HepG2 (cell line): ENCODE results near the gene AAMP. TPM values are rescaled to one million over a fixed set of nuclear protein-coding genes. Genes with fewer than 3 reads are reported as not detected.

Experiments
- ATF7-NPFF ChIP-seq: sonication (generic); formaldehyde crosslinking; IDR thresholded peaks from 2 replicates; pipeline ENCODE4 v1.8.1; 2023; ENCODE audit warnings: mild to moderate bottlenecking, low read depth, missing genetic modification reagents, moderate library complexity
- EZH2 ChIP-seq: conservative IDR thresholded peaks from 2 replicates; pipeline ENCODE4 v1.6.1; 2012; ENCODE audit warnings: mild to moderate bottlenecking, low read depth, low read length, moderate library complexity
- HDAC2 ChIP-seq: sonication (generic); formaldehyde crosslinking; IDR thresholded peaks from 2 replicates; pipeline ENCODE4 v1.4.0; 2020; ENCODE audit warnings: missing genetic modification reagents
- HHEX ChIP-seq: IDR thresholded peaks from 2 replicates; pipeline ENCODE4 v1.6.1; 2016; ENCODE audit warnings: control low read depth
- HNRNPLL ChIP-seq: fragments of 200-400 bp; formaldehyde crosslinking; IDR thresholded peaks from 2 replicates; pipeline ENCODE4 v1.6.1; 2017; ENCODE audit warnings: mild to moderate bottlenecking, low read depth, low read length; ENCODE audit not compliant: poor library complexity, severe bottlenecking
- MLX ChIP-seq: IDR thresholded peaks from 2 replicates; pipeline ENCODE4 v1.6.1; 2016
- NR2F6 ChIP-seq, 2 experiments: IDR thresholded peaks; 2 replicates each; pipeline ENCODE4 v1.6.1; 2016; ENCODE audit warnings: antibody characterized with exemption in 1 of 2, mild to moderate bottlenecking in 1 of 2
- SIN3A ChIP-seq: IDR thresholded peaks from 2 replicates; pipeline ENCODE4 v1.6.1; 2011; ENCODE audit warnings: low read depth, mild to moderate bottlenecking, control low read depth, low read length, borderline replicate concordance
- SIX1 ChIP-seq: sonication (generic); formaldehyde crosslinking; IDR thresholded peaks from 2 replicates; pipeline ENCODE4 v1.4.0; 2020; ENCODE audit warnings: missing genetic modification reagents, borderline replicate concordance
- SYNCRIP ChIP-seq: fragments of 200-400 bp; formaldehyde crosslinking; IDR thresholded peaks from 2 replicates; pipeline ENCODE4 v1.6.1; 2018; ENCODE audit warnings: mild to moderate bottlenecking, low read depth, low read length; ENCODE audit not compliant: insufficient read depth
- ZFP1 ChIP-seq: IDR thresholded peaks from 2 replicates; pipeline ENCODE4 v1.6.1; 2016
- ZNF225 ChIP-seq: sonication (generic); formaldehyde crosslinking; IDR thresholded peaks from 2 replicates; pipeline ENCODE4 v1.4.0; 2020; ENCODE audit warnings: mild to moderate bottlenecking, missing genetic modification reagents
- ZNF256 ChIP-seq: sonication (generic); formaldehyde crosslinking; conservative IDR thresholded peaks from 2 replicates; pipeline ENCODE4 v1.4.0; 2020; ENCODE audit warnings: missing genetic modification reagents
- ZNF292 ChIP-seq: sonication (generic); formaldehyde crosslinking; IDR thresholded peaks from 2 replicates; pipeline ENCODE4 v1.8.1; 2022; ENCODE audit warnings: mild to moderate bottlenecking, low read depth, missing genetic modification reagents, borderline replicate concordance
- ZNF543 ChIP-seq: sonication (generic); formaldehyde crosslinking; IDR thresholded peaks from 2 replicates; pipeline ENCODE4 v1.4.0; 2020; ENCODE audit warnings: mild to moderate bottlenecking, missing genetic modification reagents
- ZNF776 ChIP-seq: sonication (generic); formaldehyde crosslinking; IDR thresholded peaks from 2 replicates; pipeline ENCODE4 v1.4.0; 2020; ENCODE audit warnings: mild to moderate bottlenecking, missing genetic modification reagents
- ZXDC ChIP-seq: sonication (generic); formaldehyde crosslinking; IDR thresholded peaks from 2 replicates; pipeline ENCODE4 v1.5.0; 2020; ENCODE audit warnings: mild to moderate bottlenecking, missing genetic modification reagents
- polyA plus RNA-seq, 8 experiments: library from polyadenylated mRNA; depleted of rRNA in 3 of 8; stranded (reverse) in 7 of 8; unstranded in 1 of 8; fragments of >200 nt; fragmentation: Illumina TruSeq in 4 of 8; extraction: Trizol in 4 of 8; gene quantifications; 2 replicates each; pipeline versions ENCODE4 v1.2.1 to v1.2.3, GENCODE V29; 2011 to 2016; ENCODE audit warnings: low read depth in 4 of 8, missing spikeins in 1 of 8, mixed read lengths in 1 of 8; ENCODE audit not compliant: insufficient read depth in 1 of 8
- total RNA-seq, 5 experiments: library from RNA; depleted of rRNA; stranded (reverse); fragments of >200 nt; fragmentation: Illumina TruSeq; extraction: Trizol; gene quantifications; 2 replicates each; pipeline ENCODE4 v1.2.3, GENCODE V29; 2016; ENCODE audit warnings: low read depth in 1 of 5
- TF ChIP-seq, protein P1 (sequence below): sonication (generic); formaldehyde crosslinking; IDR thresholded peaks from 2 replicates; pipeline ENCODE4 v1.8.1; 2023; ENCODE audit warnings: missing genetic modification reagents, mild to moderate bottlenecking, borderline replicate concordance
- TF ChIP-seq, protein P2 (sequence below): sonication (generic); formaldehyde crosslinking; IDR thresholded peaks from 2 replicates; pipeline ENCODE4 v1.5.0; 2020; ENCODE audit warnings: mild to moderate bottlenecking, missing genetic modification reagents, borderline replicate concordance

Gene AAMP
- total and polyA plus RNA-seq, 2 of the 13 experiments (the other 11 are each of a cell fraction or from before 2014, with no cell fraction given): 110 to 186 TPM

GRCh38 chr2:218301176-218301819 is 31.4 kb upstream of the AAMP start (continued):
- TF ChIP-seq ZNF292 (CRISPR knock-in tag) (peak; percentile 56; the same call in 1 of the 2 replicates), HNRNPLL (no peak), NR2F6 (IDR thresholded peaks at IDR 0.05) (no peak), NR2F6 (CRISPR knock-in tag; IDR thresholded peaks at IDR 0.05) (peak; percentile 76), SIX1 (CRISPR knock-in tag) (peak; percentile 51; the same call in 1 of the 2 replicates), ZNF776 (no peak), EZH2 (no peak), ATF7-NPFF (CRISPR knock-in tag) (0 out of 2 replicates have a peak, but pooled peaks have one; percentile 60), ZXDC (CRISPR knock-in tag) (no peak), ZFP1 (CRISPR knock-in tag) (no peak), ZNF256 (CRISPR knock-in tag) (no peak), SYNCRIP (no peak), MLX (CRISPR knock-in tag) (no peak), HHEX (CRISPR knock-in tag) (no peak), SIN3A (no peak), ZNF225 (CRISPR knock-in tag) (no peak), HDAC2 (CRISPR knock-in tag) (peak; percentile 67; the same call in 1 of the 2 replicates), ZNF543 (no peak)
- TF ChIP-seq, protein P1, sequence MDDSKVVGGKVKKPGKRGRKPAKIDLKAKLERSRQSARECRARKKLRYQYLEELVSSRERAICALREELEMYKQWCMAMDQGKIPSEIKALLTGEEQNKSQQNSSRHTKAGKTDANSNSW: no peak
- TF ChIP-seq, protein P2, sequence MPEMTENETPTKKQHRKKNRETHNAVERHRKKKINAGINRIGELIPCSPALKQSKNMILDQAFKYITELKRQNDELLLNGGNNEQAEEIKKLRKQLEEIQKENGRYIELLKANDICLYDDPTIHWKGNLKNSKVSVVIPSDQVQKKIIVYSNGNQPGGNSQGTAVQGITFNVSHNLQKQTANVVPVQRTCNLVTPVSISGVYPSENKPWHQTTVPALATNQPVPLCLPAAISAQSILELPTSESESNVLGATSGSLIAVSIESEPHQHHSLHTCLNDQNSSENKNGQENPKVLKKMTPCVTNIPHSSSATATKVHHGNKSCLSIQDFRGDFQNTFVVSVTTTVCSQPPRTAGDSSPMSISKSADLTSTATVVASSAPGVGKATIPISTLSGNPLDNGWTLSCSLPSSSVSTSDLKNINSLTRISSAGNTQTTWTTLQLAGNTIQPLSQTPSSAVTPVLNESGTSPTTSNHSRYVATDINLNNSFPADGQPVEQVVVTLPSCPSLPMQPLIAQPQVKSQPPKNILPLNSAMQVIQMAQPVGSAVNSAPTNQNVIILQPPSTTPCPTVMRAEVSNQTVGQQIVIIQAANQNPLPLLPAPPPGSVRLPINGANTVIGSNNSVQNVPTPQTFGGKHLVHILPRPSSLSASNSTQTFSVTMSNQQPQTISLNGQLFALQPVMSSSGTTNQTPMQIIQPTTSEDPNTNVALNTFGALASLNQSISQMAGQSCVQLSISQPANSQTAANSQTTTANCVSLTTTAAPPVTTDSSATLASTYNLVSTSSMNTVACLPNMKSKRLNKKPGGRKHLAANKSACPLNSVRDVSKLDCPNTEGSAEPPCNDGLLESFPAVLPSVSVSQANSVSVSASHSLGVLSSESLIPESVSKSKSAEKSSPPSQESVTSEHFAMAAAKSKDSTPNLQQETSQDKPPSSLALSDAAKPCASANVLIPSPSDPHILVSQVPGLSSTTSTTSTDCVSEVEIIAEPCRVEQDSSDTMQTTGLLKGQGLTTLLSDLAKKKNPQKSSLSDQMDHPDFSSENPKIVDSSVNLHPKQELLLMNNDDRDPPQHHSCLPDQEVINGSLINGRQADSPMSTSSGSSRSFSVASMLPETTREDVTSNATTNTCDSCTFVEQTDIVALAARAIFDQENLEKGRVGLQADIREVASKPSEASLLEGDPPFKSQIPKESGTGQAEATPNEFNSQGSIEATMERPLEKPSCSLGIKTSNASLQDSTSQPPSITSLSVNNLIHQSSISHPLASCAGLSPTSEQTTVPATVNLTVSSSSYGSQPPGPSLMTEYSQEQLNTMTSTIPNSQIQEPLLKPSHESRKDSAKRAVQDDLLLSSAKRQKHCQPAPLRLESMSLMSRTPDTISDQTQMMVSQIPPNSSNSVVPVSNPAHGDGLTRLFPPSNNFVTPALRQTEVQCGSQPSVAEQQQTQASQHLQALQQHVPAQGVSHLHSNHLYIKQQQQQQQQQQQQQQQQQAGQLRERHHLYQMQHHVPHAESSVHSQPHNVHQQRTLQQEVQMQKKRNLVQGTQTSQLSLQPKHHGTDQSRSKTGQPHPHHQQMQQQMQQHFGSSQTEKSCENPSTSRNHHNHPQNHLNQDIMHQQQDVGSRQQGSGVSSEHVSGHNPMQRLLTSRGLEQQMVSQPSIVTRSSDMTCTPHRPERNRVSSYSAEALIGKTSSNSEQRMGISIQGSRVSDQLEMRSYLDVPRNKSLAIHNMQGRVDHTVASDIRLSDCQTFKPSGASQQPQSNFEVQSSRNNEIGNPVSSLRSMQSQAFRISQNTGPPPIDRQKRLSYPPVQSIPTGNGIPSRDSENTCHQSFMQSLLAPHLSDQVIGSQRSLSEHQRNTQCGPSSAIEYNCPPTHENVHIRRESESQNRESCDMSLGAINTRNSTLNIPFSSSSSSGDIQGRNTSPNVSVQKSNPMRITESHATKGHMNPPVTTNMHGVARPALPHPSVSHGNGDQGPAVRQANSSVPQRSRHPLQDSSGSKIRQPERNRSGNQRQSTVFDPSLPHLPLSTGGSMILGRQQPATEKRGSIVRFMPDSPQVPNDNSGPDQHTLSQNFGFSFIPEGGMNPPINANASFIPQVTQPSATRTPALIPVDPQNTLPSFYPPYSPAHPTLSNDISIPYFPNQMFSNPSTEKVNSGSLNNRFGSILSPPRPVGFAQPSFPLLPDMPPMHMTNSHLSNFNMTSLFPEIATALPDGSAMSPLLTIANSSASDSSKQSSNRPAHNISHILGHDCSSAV (CRISPR knock-in tag): no peak
